ENCODE data around the gene NUP50.

NUP50 gene

GRCh38 chr22:45228401-45228754, 64.7 kb downstream of the NUP50 start:
- Histone ChIP-seq H3K9me3 (ENCODE audit: control insufficient read depth, insufficient read depth, low read length) (no peaks in the 10 kb centered on the region), H3K27ac (ENCODE audit: low read length) (no peak overlapping the region), H3K4me3 (ENCODE audit: low read length) (no peak overlapping the region), H3K36me3 (ENCODE audit: control insufficient read depth, insufficient read depth, low read length) (no peaks in the 10 kb centered on the region), H3K27me3 (ENCODE audit: control insufficient read depth, insufficient read depth, low read length) (no peaks in the 10 kb centered on the region), H3K4me1 (ENCODE audit: control insufficient read depth, insufficient read depth, low read length) (peaks cover 4% of the 10 kb centered on the region; the same call in 1 of the 2 replicates)
- 100% methylated on average over 2 of the region's 8 CpGs for WGBS (ENCODE audit: insufficient coverage, insufficient read length)
- no peak for DNase-seq (ENCODE audit: low read depth, low spot score)

GRCh38 chr22:45229181-45229580, 65.5 kb downstream of the NUP50 start:
- WGBS (ENCODE audit: insufficient coverage, insufficient read length) = no CpG with 5 or more reads among the region's 13 CpGs
- peaks cover 4% of the 10 kb centered on the region; the same call in 1 of the 2 replicates for H3K4me1 ChIP-seq (ENCODE audit: control insufficient read depth, insufficient read depth, low read length)
- DNase-seq (ENCODE audit: low read depth, low spot score) = no peak
- no peaks in the 10 kb centered on the region for H3K36me3 ChIP-seq (ENCODE audit: control insufficient read depth, insufficient read depth, low read length)
- H3K9me3 ChIP-seq (ENCODE audit: control insufficient read depth, insufficient read depth, low read length) = no peaks in the 10 kb centered on the region
- no peaks in the 10 kb centered on the region for H3K27me3 ChIP-seq (ENCODE audit: control insufficient read depth, insufficient read depth, low read length)
- H3K4me3 ChIP-seq (ENCODE audit: low read length) = no peak overlapping the region
- no peak overlapping the region for H3K27ac ChIP-seq (ENCODE audit: low read length)

- no peak overlapping the region for H3K4me3 ChIP-seq (ENCODE audit: low read length)
- no peak for DNase-seq (ENCODE audit: low read depth, low spot score)
- no peaks in the 10 kb centered on the region for H3K36me3 ChIP-seq (ENCODE audit: control insufficient read depth, insufficient read depth, low read length)
- no CpG with 5 or more reads among the region's 16 CpGs for WGBS (ENCODE audit: insufficient coverage, insufficient read length)
- no peak overlapping the region for H3K27ac ChIP-seq (ENCODE audit: low read length)
- no peaks in the 10 kb centered on the region for H3K27me3 ChIP-seq (ENCODE audit: control insufficient read depth, insufficient read depth, low read length)
- H3K4me1 ChIP-seq (ENCODE audit: control insufficient read depth, insufficient read depth, low read length) = peaks cover 4% of the 10 kb centered on the region; the same call in 1 of the 2 replicates
- H3K9me3 ChIP-seq (ENCODE audit: control insufficient read depth, insufficient read depth, low read length) = no peaks in the 10 kb centered on the region
Observed at GRCh38 chr22:45230026-45230721, 66.4 kb downstream of the NUP50 start.

GRCh38 chr22:45231293-45231692, 67.6 kb downstream of the NUP50 start:
- peaks cover 1% of the 10 kb centered on the region; the same call in 1 of the 2 replicates for H3K4me1 ChIP-seq (ENCODE audit: control insufficient read depth, insufficient read depth, low read length)
- no peak for DNase-seq (ENCODE audit: low read depth, low spot score)
- WGBS (ENCODE audit: insufficient coverage, insufficient read length) = no CpG with 5 or more reads among the region's 2 CpGs

GRCh38 chr22:45233386-45233785, 69.7 kb downstream of the NUP50 start:
- H3K27me3 ChIP-seq (ENCODE audit: control insufficient read depth, insufficient read depth, low read length) = no peaks in the 10 kb centered on the region
- H3K36me3 ChIP-seq (ENCODE audit: control insufficient read depth, insufficient read depth, low read length) = no peaks in the 10 kb centered on the region
- no peak overlapping the region for H3K4me3 ChIP-seq (ENCODE audit: low read length)
- WGBS (ENCODE audit: insufficient coverage, insufficient read length) = no CpG with 5 or more reads among the region's 10 CpGs
- H3K9me3 ChIP-seq (ENCODE audit: control insufficient read depth, insufficient read depth, low read length) = no peaks in the 10 kb centered on the region
- no peak overlapping the region for H3K27ac ChIP-seq (ENCODE audit: low read length)
- DNase-seq (ENCODE audit: low read depth, low spot score) = no peak
- no peaks in the 10 kb centered on the region; the same call in 1 of the 2 replicates for H3K4me1 ChIP-seq (ENCODE audit: control insufficient read depth, insufficient read depth, low read length)

More at GRCh38 chr22:45231293-45231692, 67.6 kb downstream of the NUP50 start:
- Histone ChIP-seq H3K4me3 (ENCODE audit: low read length) (no peak overlapping the region), H3K9me3 (ENCODE audit: control insufficient read depth, insufficient read depth, low read length) (no peaks in the 10 kb centered on the region), H3K27me3 (ENCODE audit: control insufficient read depth, insufficient read depth, low read length) (no peaks in the 10 kb centered on the region), H3K27ac (ENCODE audit: low read length) (no peak overlapping the region), H3K36me3 (ENCODE audit: control insufficient read depth, insufficient read depth, low read length) (no peaks in the 10 kb centered on the region)

GRCh38 chr22:45233827-45234226, 70.1 kb downstream of the NUP50 start:
- Histone ChIP-seq H3K27ac (ENCODE audit: low read length) (no peak overlapping the region), H3K9me3 (ENCODE audit: control insufficient read depth, insufficient read depth, low read length) (no peaks in the 10 kb centered on the region), H3K36me3 (ENCODE audit: control insufficient read depth, insufficient read depth, low read length) (no peaks in the 10 kb centered on the region), H3K4me3 (ENCODE audit: low read length) (no peak overlapping the region), H3K4me1 (ENCODE audit: control insufficient read depth, insufficient read depth, low read length) (no peaks in the 10 kb centered on the region; the same call in 1 of the 2 replicates), H3K27me3 (ENCODE audit: control insufficient read depth, insufficient read depth, low read length) (no peaks in the 10 kb centered on the region)
- no peak for DNase-seq (ENCODE audit: low read depth, low spot score)
- WGBS (ENCODE audit: insufficient coverage, insufficient read length) = no CpG with 5 or more reads among the region's 10 CpGs

GRCh38 chr22:45235101-45235777, 71.5 kb downstream of the NUP50 start:
- Histone ChIP-seq H3K36me3 (ENCODE audit: control insufficient read depth, insufficient read depth, low read length) (no peaks in the 10 kb centered on the region), H3K27ac (ENCODE audit: low read length) (no peak overlapping the region), H3K4me1 (ENCODE audit: control insufficient read depth, insufficient read depth, low read length) (peaks cover 5% of the 10 kb centered on the region), H3K9me3 (ENCODE audit: control insufficient read depth, insufficient read depth, low read length) (no peaks in the 10 kb centered on the region), H3K27me3 (ENCODE audit: control insufficient read depth, insufficient read depth, low read length) (no peaks in the 10 kb centered on the region), H3K4me3 (ENCODE audit: low read length) (no peak overlapping the region)
- DNase-seq (ENCODE audit: low read depth, low spot score) = no peak
- WGBS (ENCODE audit: insufficient coverage, insufficient read length) = no CpG with 5 or more reads among the region's 23 CpGs

- DNase-seq (ENCODE audit: low read depth, low spot score) = no peak
- H3K27me3 ChIP-seq (ENCODE audit: control insufficient read depth, insufficient read depth, low read length) = no peaks in the 10 kb centered on the region
- no peaks in the 10 kb centered on the region for H3K9me3 ChIP-seq (ENCODE audit: control insufficient read depth, insufficient read depth, low read length)
- H3K27ac ChIP-seq (ENCODE audit: low read length) = no peak overlapping the region
- WGBS (ENCODE audit: insufficient coverage, insufficient read length) = no CpG with 5 or more reads among the region's 20 CpGs
- H3K36me3 ChIP-seq (ENCODE audit: control insufficient read depth, insufficient read depth, low read length) = no peaks in the 10 kb centered on the region
- peaks cover 5% of the 10 kb centered on the region for H3K4me1 ChIP-seq (ENCODE audit: control insufficient read depth, insufficient read depth, low read length)
- H3K4me3 ChIP-seq (ENCODE audit: low read length) = no peak overlapping the region
Observed at GRCh38 chr22:45235851-45236342, 72.2 kb downstream of the NUP50 start.

- WGBS (ENCODE audit: insufficient coverage, insufficient read length) = no CpG with 5 or more reads among the region's 15 CpGs
- Histone ChIP-seq H3K36me3 (ENCODE audit: control insufficient read depth, insufficient read depth, low read length) (no peaks in the 10 kb centered on the region), H3K4me1 (ENCODE audit: control insufficient read depth, insufficient read depth, low read length) (peaks cover 5% of the 10 kb centered on the region), H3K4me3 (ENCODE audit: low read length) (no peak overlapping the region), H3K9me3 (ENCODE audit: control insufficient read depth, insufficient read depth, low read length) (no peaks in the 10 kb centered on the region), H3K27ac (ENCODE audit: low read length) (no peak overlapping the region), H3K27me3 (ENCODE audit: control insufficient read depth, insufficient read depth, low read length) (no peaks in the 10 kb centered on the region)
- no peak for DNase-seq (ENCODE audit: low read depth, low spot score)
Observed at GRCh38 chr22:45237065-45237990, 73.6 kb downstream of the NUP50 start.

Data from iPS DF 6.9 (cell line).